ENCODE results near the gene GRAMD2A. TPM values are rescaled to one million over a fixed set of nuclear protein-coding genes. Genes with fewer than 3 reads are reported as not detected.
A peak's percentile ranks its signal among the peaks of the same experiment; 100 is the strongest.

Gene GRAMD2A
- total and polyA plus RNA-seq, 10 of the 15 experiments (the other 5 are each of a cell fraction or from before 2014, with no cell fraction given): 0.02 to 0.35 TPM; not detected in 8

- no peak for TF ChIP-seq KAT2A (conservative IDR thresholded peaks at IDR 0.05; ENCODE audit: control insufficient read depth, low read depth, low read length)
- TF ChIP-seq CUX1 (IDR thresholded peaks at IDR 0.05; ENCODE audit: insufficient replicate concordance, low read depth, low read length): no peak
- TF ChIP-seq RAD51 (IDR thresholded peaks at IDR 0.05): peak; percentile 49; the same call in 1 of the 2 replicates
- no peak for TF ChIP-seq SMARCA5 (IDR thresholded peaks at IDR 0.05)
Observed at GRCh38 chr15:72200395-72201237, 3.0 kb upstream of the GRAMD2A start (continued).

- CTCF ChIA-PET: interaction anchor here (0.8 to 4.4 kb wide), 18 partner anchors 10 to 124 kb away, joined by 3 to 27 read pairs (median 6); no protein-coding TSS in a partner anchor
- Histone ChIP-seq H3K4me2 (ENCODE audit: control insufficient read depth, insufficient read depth) (no peak overlapping the region), H3K27me3 (replicated peaks in 1 of 2; ENCODE audit: control insufficient read depth in 2 of 2, insufficient read depth in 2 of 2, low read length in 1 of 2) (no peaks in the 10 kb centered on the region), H4K20me1 (ENCODE audit: control insufficient read depth, insufficient read depth) (peaks cover 6% of the 10 kb centered on the region), H3K4me3 (no peak overlapping the region), H3K9me3 (replicated peaks; ENCODE audit: control insufficient read depth, insufficient read depth, low read length) (no peaks in the 10 kb centered on the region), H3K4me1 (ENCODE audit: control insufficient read depth, insufficient read depth, low read length) (no peaks in the 10 kb centered on the region; the same call in 1 of the 2 replicates), H3K79me2 (ENCODE audit: control insufficient read depth, insufficient read depth, low read length) (no peaks in the 10 kb centered on the region), H2AFZ (ENCODE audit: control insufficient read depth, low read depth, low read length) (no peak overlapping the region), H3K27ac (ENCODE audit: control insufficient read depth, insufficient read depth) (no peak overlapping the region), H3K36me3 (ENCODE audit: control insufficient read depth in 2 of 2, insufficient read depth in 2 of 2, low read length in 1 of 2) (peaks cover 52 to 54% of the 10 kb centered on the region in 2 experiments), H3K9ac (ENCODE audit: control insufficient read depth, insufficient read depth, low read length) (no peak overlapping the region)
- POLR2A ChIA-PET: interaction anchor here (1.9 kb wide), 2 partner anchors 20 to 27 kb away, joined by 4 to 5 read pairs; no protein-coding TSS in a partner anchor
- ATAC-seq (peak; percentile 93), FAIRE-seq (peak; percentile 76), DNase-seq (ENCODE audit: low read depth, low spot score) (peak; percentile 36)
- 47% methylated on average over 2 of the region's 2 CpGs for WGBS (ENCODE audit: insufficient coverage, insufficient replicate concordance, low lambda C conversion rate, missing lambda C conversion rate)
- in situ Hi-C loops (cut with MboI) (no loop called here), intact Hi-C loops (cut with micrococcal nuclease; ENCODE audit: unreplicated experiment) (loop anchor here (5.0 kb wide), 1 partner anchor 88 kb away; no protein-coding TSS in a partner anchor)
- RAD21 ChIA-PET (ENCODE audit: unreplicated experiment): interaction anchor here (0.5 to 1.3 kb wide), 8 partner anchors 27 to 456 kb away, joined by 3 to 6 read pairs (median 3); no protein-coding TSS in a partner anchor
- no TSS peak for BruUV-seq (replicated peaks)
- SMC1A ChIA-PET (ENCODE audit: uncharacterized antibody, unreplicated experiment): interaction anchor here (0.8 to 3.7 kb wide), 10 partner anchors 22 to 330 kb away, joined by 3 to 16 read pairs (median 4); no protein-coding TSS in a partner anchor
- TF ChIP-seq IRF4 (IDR thresholded peaks at IDR 0.05; ENCODE audit: low read depth, low read length) (0 out of 2 replicates have a peak, but pooled peaks have one; percentile 58), FOXK2 (IDR thresholded peaks at IDR 0.05) (no peak), SMC3 (IDR thresholded peaks at IDR 0.05; ENCODE audit: borderline replicate concordance, low read length) (peak; percentile 74), EGR1 (IDR thresholded peaks at IDR 0.05; ENCODE audit: borderline replicate concordance in 1 of 2, low read depth in 2 of 2, low read length in 2 of 2) (no peak), ZNF384 (IDR thresholded peaks at IDR 0.05; ENCODE audit: borderline replicate concordance, low read depth, low read length) (no peak), PML (IDR thresholded peaks at IDR 0.05; ENCODE audit: low read length) (no peak), ZBTB33 (IDR thresholded peaks at IDR 0.05) (no peak), SIX5 (IDR thresholded peaks at IDR 0.05; ENCODE audit: low read depth, low read length, severe bottlenecking) (no peak)
Observed at GRCh38 chr15:72199721-72200212, 2.2 kb upstream of the GRAMD2A start.
